K562 (cell line): Measurements from ENCODE around the gene ARPC2. TPM values are rescaled to one million over a fixed set of nuclear protein-coding genes. Genes with fewer than 3 reads are reported as not detected.

Source experiments
- ARHGAP35 ChIP-seq: fragments of 450-650 bp; IDR thresholded peaks from 2 replicates; pipeline ENCODE4 v1.6.1; 2018; ENCODE audit not compliant: partially characterized antibody
- CBFA2T2 ChIP-seq: fragments of 450-650 bp; conservative IDR thresholded peaks from 2 replicates; pipeline ENCODE4 v1.6.1; 2017; ENCODE audit warnings: mild to moderate bottlenecking
- CREB5 ChIP-seq: fragments of 250-450 bp; sonication (Bioruptor Pico); IDR thresholded peaks from 2 replicates; pipeline ENCODE4 v1.5.0; 2020; ENCODE audit warnings: mild to moderate bottlenecking
- DACH1 ChIP-seq: fragments of 450-650 bp; IDR thresholded peaks from 2 replicates; pipeline ENCODE4 v1.6.1; 2018; ENCODE audit not compliant: partially characterized antibody
- EGR1 ChIP-seq: fragments of 450-650 bp; conservative IDR thresholded peaks from 2 replicates; pipeline ENCODE4 v1.6.1; 2017; ENCODE audit warnings: mild to moderate bottlenecking
- HDAC2 ChIP-seq: fragments of 450-650 bp; IDR thresholded peaks from 2 replicates; pipeline ENCODE4 v1.6.1; 2016; ENCODE audit warnings: mild to moderate bottlenecking
- KLF16 ChIP-seq: IDR thresholded peaks from 2 replicates; pipeline ENCODE4 v1.6.1; 2016; ENCODE audit warnings: antibody characterized with exemption
- MLLT1 ChIP-seq, 2 experiments: fragments of 450-650 bp; IDR thresholded peaks; 2 replicates each; pipeline ENCODE4 v1.6.1; 2016
- MYNN ChIP-seq, 2 experiments: sonication (generic); formaldehyde crosslinking in 1 of 2; IDR thresholded peaks; 2 replicates each; pipeline versions ENCODE4 v1.5.0 to v1.6.1; 2016 to 2020; ENCODE audit warnings: antibody characterized with exemption in 1 of 2, missing genetic modification reagents in 1 of 2
- NCOR1 ChIP-seq: fragments of 450-650 bp; IDR thresholded peaks from 2 replicates; pipeline ENCODE4 v1.6.1; 2016; ENCODE audit warnings: mild to moderate bottlenecking, moderate library complexity
- NELFE ChIP-seq: IDR thresholded peaks from 2 replicates; pipeline ENCODE4 v1.6.1; 2011; ENCODE audit warnings: mild to moderate bottlenecking; ENCODE audit not compliant: insufficient read depth, insufficient read length
- NEUROD1 ChIP-seq: fragments of 150-350 bp; IDR thresholded peaks from 2 replicates; pipeline ENCODE4 v1.6.1; 2014; ENCODE audit warnings: borderline replicate concordance, low read length, low read depth; ENCODE audit not compliant: partially characterized antibody
- NRF1 ChIP-seq, 2 experiments: fragments of 450-650 bp; IDR thresholded peaks in 1 of 2; conservative IDR thresholded peaks in 1 of 2; 2 replicates each; pipeline ENCODE4 v1.6.1; 2014; ENCODE audit warnings: mild to moderate bottlenecking in 2 of 2
- PKNOX1 ChIP-seq: fragments of 450-650 bp; IDR thresholded peaks from 2 replicates; pipeline ENCODE4 v1.6.1; 2016
- POLR2H ChIP-seq: IDR thresholded peaks from 2 replicates; pipeline ENCODE4 v1.6.1; 2016; ENCODE audit warnings: missing genetic modification characterization, low read depth, mild to moderate bottlenecking, control low read depth, missing compliant biosample characterization, moderate library complexity
- RBFOX2 ChIP-seq: fragments of 200-400 bp; formaldehyde crosslinking; IDR thresholded peaks from 2 replicates; pipeline ENCODE4 v1.6.1; 2017; ENCODE audit warnings: low read depth, mild to moderate bottlenecking, low read length, moderate library complexity
- RCOR1 ChIP-seq, 2 experiments: IDR thresholded peaks; 2 replicates each; pipeline ENCODE4 v1.6.1; 2012; ENCODE audit warnings: low read depth in 2 of 2, low read length in 2 of 2, borderline replicate concordance in 1 of 2, improper control_type of control experiment in 1 of 2
- SRF ChIP-seq, 2 experiments: fragments of 250-450, 450-650 bp in 1 of 2; sonication (Bioruptor Pico) in 1 of 2; sonication (generic) in 1 of 2; formaldehyde crosslinking; IDR thresholded peaks; 2 replicates each; pipeline versions ENCODE4 v1.5.0 to v1.5.1; 2020 to 2022; ENCODE audit warnings: mild to moderate bottlenecking in 1 of 2, missing genetic modification reagents in 1 of 2
- TAF1 ChIP-seq: IDR thresholded peaks from 2 replicates; pipeline ENCODE4 v1.6.1; 2011; ENCODE audit warnings: mild to moderate bottlenecking, low read length, moderate library complexity; ENCODE audit not compliant: insufficient read depth, control insufficient read depth, severe bottlenecking; ENCODE audit errors: extremely low read depth
- TBP ChIP-seq: optimal IDR thresholded peaks from 2 replicates; pipeline ENCODE3; 2011; ENCODE audit warnings: low read depth, low read length, improper control_type of control experiment
- TCF7L2 ChIP-seq: fragments of 150-350 bp; IDR thresholded peaks from 2 replicates; pipeline ENCODE4 v1.6.1; 2016; ENCODE audit warnings: low read depth, mild to moderate bottlenecking, low read length, moderate library complexity
- USF2 ChIP-seq: sonication (generic); formaldehyde crosslinking; IDR thresholded peaks from 2 replicates; pipeline ENCODE4 v1.5.0; 2020; ENCODE audit warnings: missing genetic modification reagents
- ZNF146 ChIP-seq: IDR thresholded peaks from one replicate; pipeline ENCODE4 v1.6.1; 2018; ENCODE audit warnings: missing compliant biosample characterization; ENCODE audit not compliant: unreplicated experiment
- polyA plus RNA-seq, 8 experiments: library from polyadenylated mRNA; depleted of rRNA in 4 of 8; stranded (reverse) in 5 of 8; unstranded in 3 of 8; fragments of >200 nt; fragmentation: Nextera tagmentation in 2 of 8; fragmentation: Illumina TruSeq in 1 of 8; extraction: Ambion mirVana in 2 of 8; extraction: Trizol in 1 of 8; gene quantifications; 2 replicates each; pipeline versions ENCODE4 v1.2.1 to v1.2.3, GENCODE V29; 2011 to 2014; ENCODE audit warnings: inconsistent platforms in 1 of 8, missing spikeins in 1 of 8
- total RNA-seq, 7 experiments: library from RNA; depleted of rRNA in 6 of 7; stranded (reverse); fragments of >200 nt in 6 of 7; fragmentation: Illumina TruSeq in 2 of 7; extraction: Trizol in 2 of 7; gene quantifications; 2 replicates each; pipeline versions ENCODE4 v1.2.1 to v1.2.3, GENCODE V29; 2011 to 2021; ENCODE audit warnings: low replicate concordance in 1 of 7

ARPC2 gene
- total and polyA plus RNA-seq, 9 of the 15 experiments (the other 6 are each of a cell fraction or from before 2014, with no cell fraction given), result 81.9 to 187 (median 103) TPM

GRCh38 chr2:218286570-218287459, 69.8 kb downstream of the ARPC2 start (continued):
- TF ChIP-seq NELFE (no peak), USF2 (CRISPR knock-in tag) (no peak), ZNF146 (CRISPR knock-in tag) (no peak), SRF (CRISPR knock-in tag; IDR thresholded peaks at IDR 0.05) (peak in 1 of 2 experiments; percentile 13; a peak in 1 of 4 replicates), PKNOX1 (peak; percentile 97), NEUROD1 (peak; percentile 12), RBFOX2 (peak; percentile 62), TBP (peak; percentile 70), CBFA2T2 (peak; percentile 71), TAF1 (peak; percentile 41), MLLT1 (IDR thresholded peaks at IDR 0.05) (0 out of 4 replicates have a peak, but pooled peaks of 1 of the 2 experiments have one; percentile 18), KLF16 (peak; percentile 50; the same call in 1 of the 2 replicates), TCF7L2 (no peak), POLR2H (peak; percentile 63), MYNN (IDR thresholded peaks at IDR 0.05) (0 out of 2 replicates have a peak, but pooled peaks have one; percentile 48), MYNN (CRISPR knock-in tag; IDR thresholded peaks at IDR 0.05) (no peak), NCOR1 (peak; percentile 46; the same call in 1 of the 2 replicates), DACH1 (peak; percentile 23), NRF1 (conservative IDR thresholded peaks at IDR 0.05 in 1 of 2, IDR thresholded peaks at IDR 0.05 in 1 of 2) (peak; percentile 43 to 65), ARHGAP35 (no peak), CREB5 (CRISPR knock-in tag) (no peak), EGR1 (peak; percentile 4; the same call in 1 of the 2 replicates), HDAC2 (0 out of 2 replicates have a peak, but pooled peaks have one; percentile 25), RCOR1 (IDR thresholded peaks at IDR 0.05; ENCODE audit: borderline replicate concordance in 1 of 2, low read depth in 2 of 2, low read length in 2 of 2) (0 out of 4 replicates have a peak, but pooled peaks of 1 of the 2 experiments have one; percentile 30)
